ENCODE data around the gene MYBL2.

MYBL2 gene

DNA sequence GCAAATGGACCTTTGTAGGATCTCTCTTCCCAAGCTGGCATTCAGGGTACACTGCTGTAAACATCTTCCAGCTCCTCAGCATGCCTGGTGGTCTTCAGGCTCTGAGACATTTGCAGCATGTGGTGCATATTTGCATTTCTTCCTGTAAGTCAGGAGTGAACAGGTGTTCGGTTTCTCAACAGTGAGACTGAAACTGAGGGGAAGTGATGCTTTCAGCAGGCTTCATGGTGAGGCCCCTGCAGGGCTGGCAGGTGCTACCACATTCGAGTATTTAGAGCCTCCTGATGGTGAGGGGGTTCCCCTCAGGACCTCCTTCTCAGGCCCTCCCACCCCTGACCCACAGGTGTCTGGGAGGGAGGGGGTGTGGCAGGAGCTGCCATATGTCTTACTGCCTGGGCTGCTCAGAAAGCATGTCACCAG, 15.1 kb downstream of the MYBL2 start:
- no peak for DNase-seq (ENCODE audit: low read depth in 2 of 3, low spot score in 2 of 3)

DNA sequence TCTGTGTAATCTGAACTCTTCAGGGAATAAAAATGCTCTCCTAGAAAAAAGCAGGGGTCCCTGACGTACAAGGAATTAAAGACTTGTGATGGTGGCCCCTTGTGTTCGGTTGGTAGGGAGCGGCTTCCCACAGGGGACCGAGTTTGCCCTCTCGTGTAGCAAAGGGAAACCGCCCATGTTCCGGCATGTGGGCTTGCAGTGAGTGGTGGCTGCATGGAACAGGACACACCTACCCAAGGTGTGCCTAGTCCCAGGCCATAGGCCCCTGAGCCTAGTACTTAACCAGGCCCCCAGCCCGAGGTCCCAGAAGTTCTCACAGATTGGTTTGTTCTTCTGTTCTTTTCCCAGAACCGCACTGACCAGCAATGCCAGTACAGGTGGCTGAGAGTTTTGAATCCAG, 15.5 kb downstream of the MYBL2 start:
- no peak for DNase-seq (ENCODE audit: low read depth in 2 of 3, low spot score in 2 of 3)

DNA sequence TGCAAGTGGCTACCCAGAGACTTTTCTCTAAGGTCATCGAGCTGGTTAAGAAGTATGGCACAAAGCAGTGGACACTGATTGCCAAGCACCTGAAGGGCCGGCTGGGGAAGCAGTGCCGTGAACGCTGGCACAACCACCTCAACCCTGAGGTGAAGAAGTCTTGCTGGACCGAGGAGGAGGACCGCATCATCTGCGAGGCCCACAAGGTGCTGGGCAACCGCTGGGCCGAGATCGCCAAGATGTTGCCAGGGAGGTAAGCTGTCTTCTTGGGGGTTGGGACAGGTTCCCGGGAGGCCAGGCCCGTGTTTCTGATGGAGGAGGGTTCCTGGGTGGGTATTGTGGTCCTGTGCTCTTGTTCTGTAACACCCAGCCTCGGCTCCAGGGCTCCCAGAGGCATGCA, 19.9 kb downstream of the MYBL2 start:
- DNase-seq (ENCODE audit: low read depth in 2 of 3, low spot score in 2 of 3): no peak

DNA sequence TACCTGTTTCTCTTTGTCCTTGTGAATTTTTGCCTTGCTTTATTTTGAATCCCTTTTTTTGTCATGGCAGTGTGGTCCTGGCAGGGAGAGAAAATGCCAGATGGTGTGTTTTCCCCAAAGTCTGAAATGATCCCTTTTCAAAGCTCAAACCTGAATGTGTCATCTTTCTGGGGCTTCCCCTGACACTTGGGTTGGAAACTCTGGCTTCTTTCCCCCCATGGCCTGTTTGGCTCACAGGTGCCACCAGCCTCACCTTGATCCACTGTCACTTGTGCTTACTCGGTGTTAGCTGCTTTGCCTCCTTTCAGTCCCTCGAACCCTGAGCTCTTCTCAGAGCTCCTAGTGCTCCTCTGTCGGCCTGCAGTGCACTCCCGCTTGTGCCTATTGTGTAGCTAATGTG, 22.3 kb downstream of the MYBL2 start:
- DNase-seq (ENCODE audit: low read depth in 2 of 3, low spot score in 2 of 3): no peak

DNA sequence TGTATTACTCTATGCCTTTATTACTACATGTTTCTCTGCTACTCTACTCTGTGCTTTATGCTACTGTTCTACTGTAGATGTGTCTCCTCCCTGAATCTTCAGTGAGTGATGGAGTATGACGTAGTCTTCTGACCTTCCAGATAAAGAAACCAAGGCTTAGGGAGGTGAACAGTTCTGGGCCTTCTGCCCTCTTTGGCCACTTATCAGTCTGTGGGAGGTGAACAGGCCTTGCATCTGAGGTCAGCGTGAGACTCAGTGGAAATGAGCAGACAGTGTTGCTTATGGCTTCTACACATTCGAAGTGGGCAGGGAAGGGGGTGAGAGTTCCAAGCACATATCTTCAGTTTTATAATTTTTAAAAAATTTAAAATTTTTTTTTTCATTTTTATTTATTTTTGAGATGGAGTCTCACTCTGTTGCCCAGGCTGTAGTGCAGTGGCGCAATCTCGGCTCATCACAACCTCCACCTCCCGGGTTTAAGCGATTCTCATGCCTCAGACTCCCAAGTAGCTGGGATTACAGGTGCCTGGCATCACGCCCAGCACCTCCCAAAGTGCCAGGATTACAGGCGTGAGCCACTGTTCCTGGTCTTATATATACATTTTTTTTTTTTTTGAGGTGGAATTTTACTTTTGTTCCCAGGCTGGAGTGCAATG, 24.2 kb downstream of the MYBL2 start:
- no peak for DNase-seq (ENCODE audit: low read depth in 2 of 3, low spot score in 2 of 3)

DNA sequence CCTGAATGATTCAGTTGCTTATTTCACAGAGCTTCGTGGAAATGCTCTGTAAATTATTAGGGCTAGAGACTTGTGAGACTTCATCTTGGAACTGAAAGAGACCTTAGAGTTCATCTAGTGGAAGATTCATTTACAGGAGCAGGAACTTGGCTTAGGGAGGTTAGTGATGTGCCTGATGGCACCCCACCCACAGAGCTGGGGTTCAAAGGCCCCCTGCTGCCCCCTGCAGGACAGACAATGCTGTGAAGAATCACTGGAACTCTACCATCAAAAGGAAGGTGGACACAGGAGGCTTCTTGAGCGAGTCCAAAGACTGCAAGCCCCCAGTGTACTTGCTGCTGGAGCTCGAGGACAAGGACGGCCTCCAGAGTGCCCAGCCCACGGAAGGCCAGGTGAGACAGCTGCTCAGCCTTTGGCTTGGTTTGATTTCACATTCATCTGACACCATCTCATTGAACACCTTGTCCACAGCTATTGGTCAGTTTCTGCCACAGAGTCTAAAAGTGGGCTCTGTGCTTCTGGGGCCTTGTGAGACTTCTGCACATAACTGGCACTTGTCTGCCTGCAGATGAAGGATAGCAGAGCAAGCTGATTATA, 25.1 kb downstream of the MYBL2 start:
- peak; percentile 22 to 34 (median 23) for DNase-seq (ENCODE audit: low read depth in 2 of 3, low spot score in 2 of 3)

DNA sequence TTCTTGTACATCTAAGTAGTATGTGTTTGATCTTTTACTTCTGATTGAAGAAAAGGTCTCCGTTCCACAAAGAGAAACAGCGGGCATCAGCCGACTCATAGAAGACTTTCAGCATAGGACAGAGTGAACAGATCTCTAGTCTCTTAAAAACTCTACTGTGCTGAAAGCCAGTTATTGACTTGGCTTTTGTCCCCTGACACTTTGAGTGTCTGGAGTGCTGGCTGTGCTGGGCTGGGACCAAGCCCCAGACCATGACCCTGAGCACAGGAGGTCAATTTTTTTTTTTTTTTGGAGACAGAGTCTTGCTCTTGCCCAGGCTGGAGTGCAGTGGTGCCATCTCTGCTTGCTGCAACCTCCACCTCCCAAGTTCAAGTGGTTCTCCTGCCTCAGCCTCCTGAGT, 27.8 kb downstream of the MYBL2 start:
- DNase-seq (ENCODE audit: low read depth in 2 of 3, low spot score in 2 of 3): no peak

DNA sequence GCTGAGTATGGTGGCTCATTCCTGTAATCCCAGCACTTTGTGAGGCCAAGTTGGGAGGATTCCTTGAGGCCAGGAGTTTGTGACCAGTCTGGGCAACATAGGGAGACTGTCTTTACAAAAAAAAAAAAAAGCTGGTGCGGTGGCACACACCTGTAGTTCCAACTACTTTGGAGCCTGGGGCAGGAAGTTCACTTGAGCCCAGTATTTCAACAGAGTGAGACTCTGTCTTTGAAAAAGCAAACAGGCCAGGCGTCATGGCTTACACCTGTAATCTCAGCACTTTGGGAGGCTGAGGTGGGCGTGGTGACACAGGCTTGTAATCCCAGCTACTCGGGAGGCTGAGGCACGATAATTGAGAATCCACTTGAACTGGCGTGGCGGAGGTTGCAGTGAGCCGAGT, 28.7 kb downstream of the MYBL2 start:
- DNase-seq (ENCODE audit: low read depth in 2 of 3, low spot score in 2 of 3): no peak

DNA sequence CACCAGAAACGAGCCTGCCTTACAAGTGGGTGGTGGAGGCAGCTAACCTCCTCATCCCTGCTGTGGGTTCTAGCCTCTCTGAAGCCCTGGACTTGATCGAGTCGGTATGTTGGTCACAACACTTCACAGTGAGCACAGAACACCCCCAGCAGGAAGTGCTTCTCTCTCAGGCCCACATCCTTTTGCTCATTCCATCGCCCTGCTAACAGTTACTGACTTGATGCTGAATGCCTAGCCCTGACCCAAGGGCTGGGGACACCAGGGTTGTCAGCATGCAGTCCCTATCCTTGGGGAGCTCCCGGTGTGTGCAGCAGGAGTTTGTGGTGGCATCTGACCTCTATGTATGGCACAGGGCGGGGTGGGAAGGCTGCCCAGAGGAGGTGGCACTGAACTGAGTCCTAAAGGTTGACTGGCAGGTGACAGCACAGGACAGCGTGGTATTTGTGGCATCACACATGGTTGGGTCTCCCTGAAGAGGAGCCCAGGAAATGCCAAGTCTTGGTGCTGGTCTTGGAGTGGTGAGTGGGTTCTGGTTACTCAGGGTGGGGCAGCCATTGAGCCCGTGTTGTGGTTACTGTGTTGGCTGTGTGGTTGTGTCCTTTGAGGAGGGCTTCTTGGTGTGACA, 33.1 kb downstream of the MYBL2 start:
- no peak for DNase-seq (ENCODE audit: low read depth in 2 of 3, low spot score in 2 of 3)

DNA sequence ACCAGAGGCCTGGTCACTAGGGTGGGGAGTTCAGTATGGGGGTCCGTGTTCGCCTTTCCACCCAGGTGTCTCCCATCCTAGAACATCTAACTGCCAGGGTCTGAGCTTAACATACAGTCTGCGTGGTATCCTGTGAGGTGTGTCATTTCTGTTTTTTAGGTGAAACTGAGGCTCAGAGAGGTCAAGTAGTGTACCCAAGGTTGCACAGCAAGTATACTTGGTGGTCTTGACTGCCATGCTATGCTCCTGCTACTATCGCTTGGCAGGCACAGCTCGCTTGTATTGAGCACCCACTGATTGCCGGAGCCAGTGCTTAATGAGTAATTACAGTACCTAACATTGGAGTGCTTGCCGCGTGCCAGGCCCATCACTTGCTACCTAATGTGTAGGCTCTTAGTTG, 33.7 kb downstream of the MYBL2 start:
- DNase-seq (ENCODE audit: low read depth in 2 of 3, low spot score in 2 of 3): no peak

DNA sequence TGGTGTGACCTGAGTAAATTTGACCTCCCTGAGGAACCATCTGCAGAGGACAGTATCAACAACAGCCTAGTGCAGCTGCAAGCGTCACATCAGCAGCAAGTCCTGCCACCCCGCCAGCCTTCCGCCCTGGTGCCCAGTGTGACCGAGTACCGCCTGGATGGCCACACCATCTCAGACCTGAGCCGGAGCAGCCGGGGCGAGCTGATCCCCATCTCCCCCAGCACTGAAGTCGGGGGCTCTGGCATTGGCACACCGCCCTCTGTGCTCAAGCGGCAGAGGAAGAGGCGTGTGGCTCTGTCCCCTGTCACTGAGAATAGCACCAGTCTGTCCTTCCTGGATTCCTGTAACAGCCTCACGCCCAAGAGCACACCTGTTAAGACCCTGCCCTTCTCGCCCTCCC, 35.6 kb downstream of the MYBL2 start:
- DNase-seq (ENCODE audit: low read depth in 2 of 3, low spot score in 2 of 3): no peak

DNA sequence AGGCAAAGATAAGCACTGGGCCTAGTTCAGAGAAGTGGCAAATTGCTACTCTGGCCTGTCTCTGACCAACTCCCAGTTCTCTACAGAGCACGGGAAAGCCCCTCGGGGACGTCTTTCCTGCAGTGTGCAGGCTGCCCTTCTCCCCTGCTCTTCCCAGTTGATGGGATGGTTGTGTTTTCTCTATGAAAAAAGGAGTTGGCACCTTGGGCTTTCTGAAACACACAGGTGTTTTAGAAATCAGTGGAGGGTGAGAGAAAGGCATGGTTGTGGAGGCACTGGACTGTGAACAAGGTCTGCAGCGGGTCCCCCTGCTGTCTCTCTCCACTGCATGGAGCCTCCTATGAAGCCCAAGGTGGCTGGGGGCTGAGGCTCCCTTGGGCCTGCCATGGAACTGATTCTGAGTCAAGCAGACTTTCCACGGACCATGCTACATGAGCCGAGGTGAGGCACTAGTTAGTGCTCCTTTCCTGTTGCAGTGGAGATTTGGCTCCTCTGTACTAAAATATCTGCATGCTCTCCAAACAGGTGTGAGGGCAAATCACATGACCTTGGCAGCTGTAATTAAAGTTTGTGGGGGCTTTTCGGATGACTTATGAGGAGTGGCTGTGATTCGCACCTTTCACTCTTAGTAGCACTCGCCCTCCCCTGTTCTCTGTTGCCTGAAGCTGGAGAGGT, 43.6 kb downstream of the MYBL2 start:
- no peak for DNase-seq (ENCODE audit: low read depth in 2 of 3, low spot score in 2 of 3)

DNA sequence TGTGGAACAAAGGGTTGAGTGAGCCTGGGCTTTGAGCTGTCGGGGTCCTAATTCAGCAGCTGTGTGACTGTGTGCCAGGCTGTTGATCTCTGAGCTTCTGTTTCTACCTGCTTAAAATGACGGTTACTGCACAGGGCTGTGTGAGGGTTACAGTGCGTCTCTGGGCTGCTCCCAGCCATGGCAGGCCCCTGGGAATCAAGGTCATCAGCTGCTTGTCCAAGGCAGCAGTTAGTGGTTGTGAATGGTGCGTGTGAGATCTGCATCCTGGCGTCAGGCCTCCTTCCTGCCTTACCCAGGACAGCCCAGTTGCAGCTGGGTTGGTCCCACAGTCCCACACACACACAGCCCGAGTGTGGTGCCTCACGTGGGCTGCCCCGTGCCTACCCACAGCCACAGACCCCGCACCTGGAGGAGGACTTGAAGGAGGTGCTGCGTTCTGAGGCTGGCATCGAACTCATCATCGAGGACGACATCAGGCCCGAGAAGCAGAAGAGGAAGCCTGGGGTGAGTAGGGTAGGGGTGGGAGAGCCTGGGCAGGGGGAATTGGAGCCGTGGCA, 44.3 kb downstream of the MYBL2 start:
- DNase-seq (ENCODE audit: low read depth in 2 of 3, low spot score in 2 of 3): no peak

DNA sequence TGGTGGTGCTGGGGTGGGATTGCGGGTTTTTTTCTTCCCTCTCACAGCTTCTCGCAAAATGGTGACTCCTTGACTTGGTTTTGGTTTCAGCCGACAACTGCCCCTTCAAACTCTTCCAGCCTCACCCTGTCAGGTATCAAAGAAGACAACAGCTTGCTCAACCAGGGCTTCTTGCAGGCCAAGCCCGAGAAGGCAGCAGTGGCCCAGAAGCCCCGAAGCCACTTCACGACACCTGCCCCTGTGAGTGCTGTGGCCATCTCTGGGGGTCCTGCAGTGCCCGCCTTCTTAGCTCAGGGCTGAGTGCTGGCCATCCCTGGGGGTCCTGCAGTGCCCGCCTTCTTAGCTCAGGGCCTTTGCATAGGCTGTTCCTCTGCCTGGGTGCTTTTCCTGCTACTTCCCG, 48.1 kb downstream of the MYBL2 start:
- no peak for DNase-seq (ENCODE audit: low read depth in 2 of 3, low spot score in 2 of 3)

DNA sequence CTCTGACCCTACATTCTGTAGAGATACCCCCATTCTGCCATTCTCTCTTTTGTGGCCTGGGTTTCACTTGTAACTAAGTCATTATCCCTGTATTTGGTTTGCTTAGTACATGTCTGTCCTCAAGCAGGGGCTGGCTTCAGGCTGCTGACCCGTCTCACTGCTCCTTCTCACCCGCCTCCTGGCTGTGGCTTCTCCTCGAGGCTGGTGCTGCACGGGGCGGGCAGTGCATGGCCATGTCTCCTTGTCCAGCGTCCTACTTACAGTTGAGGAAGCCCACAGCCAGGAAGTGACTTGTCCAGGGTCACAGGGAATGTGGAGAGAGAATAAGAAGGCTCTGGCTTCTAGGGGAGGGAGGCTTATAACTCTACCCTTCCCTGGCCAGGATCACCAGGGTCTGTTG, 48.6 kb downstream of the MYBL2 start:
- DNase-seq (ENCODE audit: low read depth in 2 of 3, low spot score in 2 of 3): no peak

DNA sequence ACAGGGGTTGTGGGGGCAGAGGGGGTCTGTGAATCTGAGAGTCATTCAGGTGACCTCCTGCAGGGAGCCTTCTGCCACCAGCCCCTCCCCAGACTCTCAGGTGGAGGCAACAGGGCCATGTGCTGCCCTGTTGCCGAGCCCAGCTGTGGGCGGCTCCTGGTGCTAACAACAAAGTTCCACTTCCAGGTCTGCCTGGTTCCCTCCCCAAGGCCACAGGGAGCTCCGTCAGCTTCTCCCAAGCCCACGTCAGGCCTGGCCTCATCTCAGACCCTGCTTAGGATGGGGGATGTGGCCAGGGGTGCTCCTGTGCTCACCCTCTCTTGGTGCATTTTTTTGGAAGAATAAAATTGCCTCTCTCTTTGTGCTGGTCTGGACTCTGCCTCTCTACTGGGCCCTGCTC, 49.2 kb downstream of the MYBL2 start:
- no peak for DNase-seq (ENCODE audit: low read depth in 2 of 3, low spot score in 2 of 3)

DNA sequence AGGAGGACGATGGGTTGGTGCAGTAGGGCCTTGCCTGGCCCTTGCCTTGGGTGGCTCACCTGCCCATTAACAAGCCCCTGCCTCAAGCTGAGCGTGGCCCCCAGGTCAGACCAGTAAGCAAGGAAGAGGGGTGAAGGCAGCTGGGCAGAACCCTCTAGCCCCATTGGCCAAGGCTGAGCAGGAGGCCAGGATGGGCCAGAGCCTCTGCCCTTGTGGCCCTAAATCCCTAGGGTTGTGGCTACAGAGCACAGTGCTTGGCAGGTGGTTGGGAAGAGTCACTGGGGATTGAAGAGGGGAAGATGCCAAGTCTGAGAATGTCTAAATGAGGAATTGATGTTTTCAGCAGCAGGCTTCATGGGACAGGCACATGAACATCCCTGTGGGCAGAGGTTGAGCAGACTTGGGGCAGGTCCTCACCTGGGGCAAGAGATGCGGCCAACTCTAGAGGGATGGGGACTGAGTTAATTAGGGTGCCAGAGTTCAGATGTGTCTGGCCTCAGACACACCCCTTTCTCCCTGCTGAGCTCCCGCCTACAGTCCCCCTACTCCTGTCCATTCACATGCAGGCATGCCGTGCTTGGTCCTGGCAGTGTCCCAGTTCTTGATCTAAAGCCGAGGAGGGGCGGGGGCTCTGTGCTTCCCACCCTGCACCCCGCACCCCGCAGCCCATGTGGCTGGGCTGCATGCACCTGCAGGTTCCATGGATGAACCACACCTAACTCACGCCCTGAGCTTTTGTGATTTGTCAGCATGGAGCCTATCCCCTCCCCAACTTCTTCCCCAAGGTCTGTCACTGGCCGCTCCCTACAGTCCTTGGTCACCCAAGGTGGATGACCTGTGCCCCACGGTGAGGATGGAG, 50.1 kb downstream of the MYBL2 start:
- DNase-seq (ENCODE audit: low read depth in 2 of 3, low spot score in 2 of 3): no peak

DNA sequence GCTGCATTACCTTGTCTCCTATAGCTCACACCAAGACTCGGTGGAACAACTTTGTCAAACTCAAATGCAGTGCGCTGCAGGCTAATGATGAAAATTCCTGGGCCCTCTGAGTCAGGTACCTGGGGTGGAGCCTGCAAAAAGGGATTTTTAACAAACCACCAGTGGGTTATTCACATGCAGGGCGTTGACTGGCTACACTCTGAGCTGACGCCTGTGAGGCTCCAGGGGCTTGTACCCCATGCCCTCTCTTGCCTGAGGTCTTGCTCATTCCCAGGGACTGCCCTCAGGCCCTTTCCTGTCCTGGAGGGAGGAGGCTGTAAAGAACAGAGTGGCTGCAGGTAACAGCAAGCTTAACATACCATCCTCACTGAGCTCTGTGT, 50.7 kb downstream of the MYBL2 start:
- DNase-seq (ENCODE audit: low read depth in 2 of 3, low spot score in 2 of 3): no peak

DNA sequence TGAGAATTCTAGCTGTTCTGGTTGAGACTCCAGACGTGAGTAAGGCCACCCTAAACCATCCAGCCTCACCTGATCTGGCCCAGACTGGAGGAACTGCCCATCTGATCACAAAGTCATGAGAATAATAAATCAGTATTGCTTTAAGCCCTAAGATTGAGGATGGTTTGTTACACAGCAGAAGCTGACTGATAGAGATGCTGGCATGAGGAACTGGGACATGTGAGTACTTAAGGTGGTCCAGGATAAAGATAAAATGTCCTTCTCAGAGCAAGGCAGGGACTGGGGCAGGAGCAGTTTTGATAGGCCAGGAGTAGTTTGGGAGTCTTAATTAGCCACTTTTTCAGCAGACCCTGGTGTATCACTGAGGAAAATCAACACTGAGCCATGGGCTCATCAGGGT, 53.1 kb downstream of the MYBL2 start:
- DNase-seq (ENCODE audit: low read depth in 2 of 3, low spot score in 2 of 3): no peak

DNA sequence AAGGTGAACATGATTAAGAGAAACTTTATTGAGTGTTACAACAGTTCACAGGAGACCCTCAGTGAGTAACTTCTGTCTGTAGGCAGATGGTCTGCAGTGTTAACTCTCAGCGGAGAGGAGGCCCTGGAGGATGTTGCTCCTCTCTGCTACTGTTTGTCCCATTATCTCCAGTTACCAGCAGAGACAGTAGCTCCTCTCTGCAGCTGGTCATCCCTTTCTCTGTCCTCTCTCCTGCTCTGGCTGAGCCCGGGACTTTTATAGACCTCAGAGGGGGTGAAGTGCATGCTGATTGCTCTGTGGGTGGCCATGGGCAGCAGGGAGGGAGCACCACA, 54.1 kb downstream of the MYBL2 start:
- DNase-seq (ENCODE audit: low read depth in 2 of 3, low spot score in 2 of 3): no peak

DNA sequence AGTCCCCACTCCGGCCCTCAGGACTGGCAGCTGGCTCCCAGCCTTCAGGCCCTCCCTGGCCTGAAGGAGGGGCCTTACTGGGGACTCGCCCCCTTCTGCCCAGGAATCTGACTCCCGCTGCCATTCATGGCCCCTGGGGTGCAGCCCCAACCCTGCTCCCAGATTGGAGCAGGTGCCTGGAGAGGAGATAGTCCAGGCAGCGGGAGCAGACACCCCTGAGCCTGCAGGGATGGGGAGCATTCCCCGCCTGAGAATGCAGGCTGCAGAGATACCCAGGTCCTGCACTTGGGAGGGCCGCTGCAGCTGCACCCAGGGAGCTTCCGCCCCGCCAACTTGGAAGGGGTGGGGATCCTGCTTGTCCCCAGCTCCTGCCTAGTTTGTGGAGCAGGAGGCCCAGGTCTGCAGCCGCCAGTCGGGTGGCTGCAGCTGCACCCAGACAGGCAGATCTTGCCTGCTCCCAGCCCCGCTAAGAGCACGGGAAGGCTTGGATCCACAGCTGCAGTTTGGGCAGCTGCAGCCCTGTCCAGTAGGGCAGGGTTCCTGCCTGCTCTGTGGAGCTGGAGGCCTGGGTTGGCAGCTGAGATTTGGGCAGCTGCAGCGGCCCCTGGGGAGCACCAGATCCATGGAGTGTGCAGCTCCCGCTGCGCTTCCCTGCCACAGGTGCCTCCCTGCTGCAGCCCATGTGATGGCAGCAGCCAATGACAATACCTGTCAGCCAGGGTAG, 54.7 kb downstream of the MYBL2 start:
- DNase-seq (ENCODE audit: low read depth in 2 of 3, low spot score in 2 of 3): no peak

Data from activated CD8-positive, alpha-beta memory T cell treated with anti-CD3 and anti-CD28 coated beads for 48 hours (primary cell).